A673 (cell line): Measurements from ENCODE around the gene CCDC13. TPM values are rescaled to one million over a fixed set of nuclear protein-coding genes. Genes with fewer than 3 reads are reported as not detected.

ENCODE experiments used
- BruUV-seq: library from RNA; stranded (reverse); fragments of 400-500 nt; replicated peaks from 2 replicates; lab custom pipeline; 2021; lab: Mats Ljungman, UMichigan
- CTCF ChIA-PET: fragments of 300-600 bp; sonication (Branson Sonifier 250); formaldehyde crosslinking; loops from one replicate; lab custom pipeline; 2022; ENCODE audit warnings: antibody characterized with exemption; lab: Charles Lee
- POLR2A ChIA-PET: fragments of 300-600 bp; sonication (Branson Sonifier 250); formaldehyde crosslinking; loops from one replicate; lab custom pipeline; 2022; ENCODE audit warnings: antibody characterized with exemption; ENCODE audit not compliant: low non-redundant PET; lab: Charles Lee
- DNase-seq: peaks from one replicate; pipeline ENCODE4 v3.0.0-alpha.2; 2015; ENCODE audit warnings: low spot score
- H3K27ac ChIP-seq: fragments of 200-600 bp; sonication (generic); 2 replicates; pipeline ENCODE4 v1.5.1; 2016; ENCODE audit warnings: mixed run types, low read depth, mild to moderate bottlenecking, mixed read lengths, antibody characterized with exemption, low read length; ENCODE audit not compliant: poor library complexity, severe bottlenecking
- H3K27me3 ChIP-seq: fragments of 200-600 bp; sonication (generic); replicated peaks from 2 replicates; pipeline ENCODE4 v1.6.1; 2017; ENCODE audit warnings: mixed run types, low read depth, mild to moderate bottlenecking, mixed read lengths, antibody characterized with exemption, low read length; ENCODE audit not compliant: insufficient read depth, poor library complexity
- H3K36me3 ChIP-seq: fragments of 200-600 bp; sonication (generic); 2 replicates; pipeline ENCODE4 v1.6.1; 2016; ENCODE audit warnings: mixed run types, mild to moderate bottlenecking, mixed read lengths, antibody characterized with exemption, low read length; ENCODE audit not compliant: insufficient read depth, poor library complexity, severe bottlenecking
- H3K4me1 ChIP-seq: fragments of 200-600 bp; sonication (generic); 2 replicates; pipeline ENCODE4 v1.6.1; 2017; ENCODE audit warnings: mixed run types, mild to moderate bottlenecking, mixed read lengths, antibody characterized with exemption, low read length; ENCODE audit not compliant: insufficient read depth, poor library complexity, severe bottlenecking
- H3K4me3 ChIP-seq: fragments of 200-600 bp; sonication (generic); 2 replicates; pipeline ENCODE4 v1.5.1; 2016; ENCODE audit warnings: low read depth, mixed run types, mild to moderate bottlenecking, mixed read lengths, low read length; ENCODE audit not compliant: poor library complexity, severe bottlenecking
- H3K9me3 ChIP-seq: fragments of 200-600 bp; sonication (generic); 2 replicates; pipeline ENCODE4 v1.6.1; 2016; ENCODE audit warnings: mixed run types, low read depth, mild to moderate bottlenecking, mixed read lengths, antibody characterized with exemption, low read length; ENCODE audit not compliant: poor library complexity, severe bottlenecking
- CTCF ChIP-seq: fragments of 300-800, 200-600 bp; sonication (generic); conservative IDR thresholded peaks from 2 replicates; pipeline ENCODE4 v1.5.1; 2017; ENCODE audit warnings: low read depth, mild to moderate bottlenecking, antibody characterized with exemption, low read length, moderate library complexity, mixed read lengths
- EZH2 ChIP-seq: fragments of 200-600 bp; sonication (generic); IDR thresholded peaks from 2 replicates; pipeline ENCODE4 v1.6.1; 2017; ENCODE audit warnings: borderline replicate concordance, low read depth, mild to moderate bottlenecking, mixed read lengths, antibody characterized with exemption, low read length; ENCODE audit not compliant: poor library complexity, severe bottlenecking
- intact Hi-C: fragments of 100-400 bp; cut with micrococcal nuclease; formaldehyde crosslinking; loops from one replicate; pipeline ENCODE4 v1.10.0; 2022; ENCODE audit not compliant: unreplicated experiment
- total RNA-seq: library from RNA; stranded (reverse); gene quantifications from 2 replicates; pipeline ENCODE4 v1.2.3, GENCODE V29; 2021

The CCDC13 gene
- total RNA-seq, 1 experiment from 2014 or later: not detected

DNA sequence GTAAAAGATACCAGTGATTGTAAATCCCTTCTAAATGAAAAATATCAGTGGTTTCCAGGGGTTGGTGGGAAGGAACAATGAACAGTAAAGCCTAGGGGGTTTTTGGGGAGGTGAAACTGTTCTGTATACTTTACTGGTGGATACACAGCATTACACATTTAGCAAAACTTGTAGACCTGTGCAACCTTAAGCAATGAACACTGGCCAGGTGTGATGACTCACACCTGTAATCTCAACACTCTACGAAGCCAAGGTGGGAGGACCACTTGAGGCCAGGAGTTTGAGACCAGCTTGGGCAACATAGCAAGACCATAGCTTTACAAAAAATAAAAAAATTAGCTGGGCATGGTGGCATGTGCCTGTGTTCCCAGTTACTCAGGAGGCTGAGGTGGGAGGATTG lies 1.8 kb downstream of the CCDC13 start:
- DNase-seq: no peak
- TF ChIP-seq CTCF (no peak), EZH2 (no peak)
- H3K27me3 ChIP-seq: no peaks in the 10 kb centered on the region
- no peak overlapping the region for H3K27ac ChIP-seq
- CTCF ChIA-PET: no interaction called here
- H3K36me3 ChIP-seq: no peaks in the 10 kb centered on the region
- POLR2A ChIA-PET: no interaction called here
- H3K4me1 ChIP-seq: no peaks in the 10 kb centered on the region
- no peaks in the 10 kb centered on the region for H3K9me3 ChIP-seq
- no TSS peak for BruUV-seq
- intact Hi-C loops: no loop called here
- no peak overlapping the region for H3K4me3 ChIP-seq

- intact Hi-C loops: no loop called here
These were observed 3.4 kb downstream of the CCDC13 start for GRCh38 chr3:42769477-42770131.

GRCh38 chr3:42764561-42765295 lies 8.3 kb downstream of the CCDC13 start:
- TF ChIP-seq EZH2: no peak
- TF ChIP-seq CTCF: no peak
- CTCF ChIA-PET: no interaction called here
- Histone ChIP-seq H3K4me3 (no peak overlapping the region), H3K27me3 (no peaks in the 10 kb centered on the region), H3K9me3 (no peaks in the 10 kb centered on the region), H3K27ac (no peak overlapping the region), H3K36me3 (no peaks in the 10 kb centered on the region), H3K4me1 (no peaks in the 10 kb centered on the region)
- intact Hi-C loops: no loop called here
- POLR2A ChIA-PET: no interaction called here
- no TSS peak for BruUV-seq
- no peak for DNase-seq

More at GRCh38 chr3:42769477-42770131, 3.4 kb downstream of the CCDC13 start:
- no peaks in the 10 kb centered on the region for H3K9me3 ChIP-seq
- H3K27me3 ChIP-seq: no peaks in the 10 kb centered on the region
- TF ChIP-seq CTCF (no peak), EZH2 (no peak)
- no peak overlapping the region for H3K4me3 ChIP-seq
- no peak overlapping the region for H3K27ac ChIP-seq
- BruUV-seq: no TSS peak
- POLR2A ChIA-PET: no interaction called here
- no peak for DNase-seq
- no peaks in the 10 kb centered on the region for H3K4me1 ChIP-seq
- CTCF ChIA-PET: no interaction called here
- no peaks in the 10 kb centered on the region for H3K36me3 ChIP-seq
